ENCODE data around the gene PARD3. TPM values are rescaled to one million over a fixed set of nuclear protein-coding genes. Genes with fewer than 3 reads are reported as not detected.
"Not testable (repeated sequence)": the region's sequence is repeated elsewhere in the genome, so short reads cannot be mapped to it uniquely, and the experiment has no call there.

Gene PARD3
- total RNA-seq, 3 donors from 2014 or later (not counting 1 experiment from before 2014, with no cell fraction given) = 0.14 to 0.49 (median 0.38) TPM

- Mint-ChIP-seq H3K27ac (no peak overlapping the region), H3K9me3 (no peaks in the 10 kb centered on the region), H3K36me3 (no peaks in the 10 kb centered on the region), H3K4me1 (no peaks in the 10 kb centered on the region), H3K4me3 (no peak overlapping the region), H3K27me3 (ENCODE audit: low read depth in 2 of 2) (no peaks in the 10 kb centered on the region)
- ATAC-seq (no peak), DNase-seq (no peak)
- H3K9me3 ChIP-seq (ENCODE audit: control insufficient read depth, insufficient read depth, low read length) = no peaks in the 10 kb centered on the region
- H3K4me1 ChIP-seq (ENCODE audit: control insufficient read depth, insufficient read depth, low read length) = no peaks in the 10 kb centered on the region
- intact Hi-C loops (cut with micrococcal nuclease) = no loop called here
- H3K36me3 ChIP-seq (ENCODE audit: control insufficient read depth, insufficient read depth, low read length) = no peaks in the 10 kb centered on the region
- WGBS (ENCODE audit: insufficient coverage) = 90% methylated on average over 6 of the region's 6 CpGs
- no peak overlapping the region for H3K4me3 ChIP-seq (ENCODE audit: low read length)
- H3K27me3 ChIP-seq (ENCODE audit: control insufficient read depth, insufficient read depth, low read length) = no peaks in the 10 kb centered on the region
- TF ChIP-seq CTCF (IDR thresholded peaks at IDR 0.05) = no peak
- H3K27ac ChIP-seq (ENCODE audit: low read length) = no peak overlapping the region
Observed at GRCh38 chr10:34646331-34646730, 168.8 kb downstream of the PARD3 start.

GRCh38 chr10:34644815-34645214 is 170.3 kb downstream of the PARD3 start:
- H3K27me3 ChIP-seq (ENCODE audit: control insufficient read depth, insufficient read depth, low read length); H3K4me1 Mint-ChIP-seq; H3K9me3 ChIP-seq (ENCODE audit: control insufficient read depth, insufficient read depth, low read length); DNase-seq; intact Hi-C loops (cut with micrococcal nuclease); ATAC-seq; H3K27ac Mint-ChIP-seq; H3K9me3 Mint-ChIP-seq; H3K4me3 Mint-ChIP-seq; H3K4me1 ChIP-seq (ENCODE audit: control insufficient read depth, insufficient read depth, low read length); H3K36me3 ChIP-seq (ENCODE audit: control insufficient read depth, insufficient read depth, low read length); H3K27me3 Mint-ChIP-seq (ENCODE audit: low read depth in 2 of 2); H3K27ac ChIP-seq (ENCODE audit: low read length); H3K36me3 Mint-ChIP-seq; H3K4me3 ChIP-seq (ENCODE audit: low read length): not testable (repeated sequence)
- 73% methylated on average over 1 of the region's 3 CpGs for WGBS (ENCODE audit: insufficient coverage)

GRCh38 chr10:34644224-34644623 is 170.9 kb downstream of the PARD3 start:
- Mint-ChIP-seq H3K36me3 (no peaks in the 10 kb centered on the region), H3K4me3 (no peak overlapping the region), H3K27me3 (ENCODE audit: low read depth in 2 of 2) (no peaks in the 10 kb centered on the region), H3K4me1 (no peaks in the 10 kb centered on the region), H3K9me3 (no peaks in the 10 kb centered on the region), H3K27ac (no peak overlapping the region)
- intact Hi-C loops (cut with micrococcal nuclease) = no loop called here
- no peaks in the 10 kb centered on the region for H3K4me1 ChIP-seq (ENCODE audit: control insufficient read depth, insufficient read depth, low read length)
- H3K4me3 ChIP-seq (ENCODE audit: low read length) = no peak overlapping the region
- H3K27ac ChIP-seq (ENCODE audit: low read length) = no peak overlapping the region
- H3K36me3 ChIP-seq (ENCODE audit: control insufficient read depth, insufficient read depth, low read length) = no peaks in the 10 kb centered on the region
- 88% methylated on average over 3 of the region's 3 CpGs for WGBS (ENCODE audit: insufficient coverage)
- H3K9me3 ChIP-seq (ENCODE audit: control insufficient read depth, insufficient read depth, low read length) = no peaks in the 10 kb centered on the region
- TF ChIP-seq CTCF (IDR thresholded peaks at IDR 0.05) = no peak
- ATAC-seq (no peak), DNase-seq (no peak)
- no peaks in the 10 kb centered on the region for H3K27me3 ChIP-seq (ENCODE audit: control insufficient read depth, insufficient read depth, low read length)

GRCh38 chr10:34643620-34644019 is 171.5 kb downstream of the PARD3 start:
- H3K9me3 Mint-ChIP-seq = no peaks in the 10 kb centered on the region
- Histone ChIP-seq H3K4me3 (ENCODE audit: low read length) (no peak overlapping the region), H3K9me3 (ENCODE audit: control insufficient read depth, insufficient read depth, low read length) (no peaks in the 10 kb centered on the region), H3K4me1 (ENCODE audit: control insufficient read depth, insufficient read depth, low read length) (no peaks in the 10 kb centered on the region), H3K27me3 (ENCODE audit: control insufficient read depth, insufficient read depth, low read length) (no peaks in the 10 kb centered on the region), H3K36me3 (ENCODE audit: control insufficient read depth, insufficient read depth, low read length) (no peaks in the 10 kb centered on the region), H3K27ac (ENCODE audit: low read length) (no peak overlapping the region)
- no peaks in the 10 kb centered on the region for H3K4me1 Mint-ChIP-seq
- 92% methylated on average over 4 of the region's 5 CpGs for WGBS (ENCODE audit: insufficient coverage)
- no peak for TF ChIP-seq CTCF (IDR thresholded peaks at IDR 0.05)
- no peak overlapping the region for H3K4me3 Mint-ChIP-seq
- H3K27me3 Mint-ChIP-seq (ENCODE audit: low read depth in 2 of 2) = no peaks in the 10 kb centered on the region
- no peak for ATAC-seq
- no peak overlapping the region for H3K27ac Mint-ChIP-seq
- intact Hi-C loops (cut with micrococcal nuclease) = no loop called here
- no peaks in the 10 kb centered on the region for H3K36me3 Mint-ChIP-seq
- DNase-seq = no peak
